ENCODE data around the gene NEBL.

DNA sequence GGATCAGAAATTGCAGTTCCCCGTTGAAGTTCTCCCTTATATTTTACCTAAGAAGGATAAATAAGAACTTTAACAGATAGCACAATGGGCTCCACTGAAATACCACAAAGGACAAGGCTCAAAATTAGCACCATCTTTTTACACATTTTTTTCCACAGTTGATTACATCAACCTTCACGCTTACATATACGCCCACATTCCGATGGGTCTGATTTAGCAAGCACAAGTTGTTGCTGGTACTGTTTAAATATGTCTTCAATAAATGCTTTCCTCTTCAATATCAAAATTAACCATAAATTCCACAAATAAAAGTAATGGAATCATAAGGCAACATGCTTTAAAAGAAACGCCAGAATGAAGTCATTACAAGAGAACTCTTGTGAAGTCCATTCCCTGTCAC, 79.5 kb downstream of the NEBL start:
- TF ChIP-seq CTCF (conservative IDR thresholded peaks at IDR 0.05; ENCODE audit: low read depth, low read length) = no peak
- no peak for TF ChIP-seq EZH2 (IDR thresholded peaks at IDR 0.05; ENCODE audit: borderline replicate concordance, low read depth, low read length, poor library complexity, severe bottlenecking)

All from A673 (cell line).